ENCODE measurements around the gene CERT1. TPM values are rescaled to one million over a fixed set of nuclear protein-coding genes. Genes with fewer than 3 reads are reported as not detected.

The CERT1 gene
- total RNA-seq, 1 experiment from 2014 or later: 50.2 TPM

DNA sequence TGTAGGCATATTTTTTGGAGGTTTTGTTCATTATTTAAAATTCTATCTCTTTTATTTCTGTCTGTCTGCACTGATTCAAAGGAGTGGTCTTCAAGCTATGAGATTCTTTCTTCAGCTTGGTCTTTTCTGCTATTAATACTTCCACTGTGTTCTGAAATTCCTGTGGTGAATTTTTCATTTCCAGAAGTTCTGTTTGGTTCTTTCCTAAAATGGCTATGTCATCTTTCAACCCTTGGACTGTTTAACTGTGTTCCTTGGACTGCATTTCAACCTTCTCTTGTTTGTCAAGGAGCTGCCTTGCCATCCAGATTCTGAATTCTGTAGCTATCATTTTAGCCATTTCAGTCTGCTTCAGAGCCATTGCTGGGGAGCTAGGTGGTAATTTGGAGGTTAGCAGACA lies 76.3 kb downstream of the CERT1 start:
- H2BK15ac ChIP-seq (ENCODE audit: low read depth, low read length): no peak overlapping the region
- no peaks in the 10 kb centered on the region for H3K9me3 ChIP-seq (ENCODE audit: control insufficient read depth, low read depth, low read length)
- H3K79me2 ChIP-seq (ENCODE audit: insufficient read depth, low read length): no peaks in the 10 kb centered on the region
- H2BK12ac ChIP-seq (ENCODE audit: insufficient read length, low read depth, low read length): no peak overlapping the region
- H4K8ac ChIP-seq (replicated peaks; ENCODE audit: insufficient read length, low read depth, low read length): no peak overlapping the region
- no peak overlapping the region for H2BK20ac ChIP-seq (ENCODE audit: low read depth, low read length, poor library complexity, severe bottlenecking)
- DNase-seq: no peak
- no peaks in the 10 kb centered on the region for H3K27me3 ChIP-seq (ENCODE audit: insufficient read depth, low read length)
- H3K56ac ChIP-seq (ENCODE audit: insufficient read length, low read depth, low read length): no peak overlapping the region
- H3K14ac ChIP-seq (ENCODE audit: insufficient read depth, low read length): no peak overlapping the region
- H2BK120ac ChIP-seq (ENCODE audit: low read depth, low read length, poor library complexity, severe bottlenecking): no peak overlapping the region
- no peak overlapping the region for H3K27ac ChIP-seq (ENCODE audit: insufficient read length, low read depth, low read length)
- no peak overlapping the region for H3K23ac ChIP-seq (ENCODE audit: insufficient read length, low read depth, low read length)
- no peak overlapping the region for H3K4me3 Mint-ChIP-seq
- H4K5ac ChIP-seq (ENCODE audit: insufficient read length, low read depth, low read length): no peak overlapping the region
- H4K20me1 ChIP-seq (ENCODE audit: control insufficient read depth, insufficient read depth, insufficient read length): peaks cover 2% of the 10 kb centered on the region
- H3K36me3 Mint-ChIP-seq (ENCODE audit: insufficient read depth in 1 of 3, low read depth in 3 of 3): peaks cover 0 to 4% (median 0%) of the 10 kb centered on the region in 3 experiments; a peak in 1 of 7 replicates
- H3K9me3 Mint-ChIP-seq: no peaks in the 10 kb centered on the region
- H3K4ac ChIP-seq (ENCODE audit: low read depth, low read length): no peak overlapping the region
- no peak overlapping the region for H2BK5ac ChIP-seq (ENCODE audit: insufficient read length, low read length)
- H2AK5ac ChIP-seq (ENCODE audit: insufficient read length, low read length): no peak overlapping the region
- H3K4me1 Mint-ChIP-seq: no peaks in the 10 kb centered on the region
- H4K91ac ChIP-seq (ENCODE audit: insufficient read length, low read depth, low read length): no peak overlapping the region
- no peak overlapping the region for H3K4me2 ChIP-seq (ENCODE audit: insufficient read depth, insufficient read length, low read length)
- no peaks in the 10 kb centered on the region for H3K23me2 ChIP-seq (ENCODE audit: insufficient read length, low read depth, low read length, poor library complexity, severe bottlenecking)
- H3K4me1 ChIP-seq (ENCODE audit: insufficient read depth, low read length): no peaks in the 10 kb centered on the region
- no peak overlapping the region for H2AFZ ChIP-seq (ENCODE audit: low read length)
- TF ChIP-seq, protein P1, sequence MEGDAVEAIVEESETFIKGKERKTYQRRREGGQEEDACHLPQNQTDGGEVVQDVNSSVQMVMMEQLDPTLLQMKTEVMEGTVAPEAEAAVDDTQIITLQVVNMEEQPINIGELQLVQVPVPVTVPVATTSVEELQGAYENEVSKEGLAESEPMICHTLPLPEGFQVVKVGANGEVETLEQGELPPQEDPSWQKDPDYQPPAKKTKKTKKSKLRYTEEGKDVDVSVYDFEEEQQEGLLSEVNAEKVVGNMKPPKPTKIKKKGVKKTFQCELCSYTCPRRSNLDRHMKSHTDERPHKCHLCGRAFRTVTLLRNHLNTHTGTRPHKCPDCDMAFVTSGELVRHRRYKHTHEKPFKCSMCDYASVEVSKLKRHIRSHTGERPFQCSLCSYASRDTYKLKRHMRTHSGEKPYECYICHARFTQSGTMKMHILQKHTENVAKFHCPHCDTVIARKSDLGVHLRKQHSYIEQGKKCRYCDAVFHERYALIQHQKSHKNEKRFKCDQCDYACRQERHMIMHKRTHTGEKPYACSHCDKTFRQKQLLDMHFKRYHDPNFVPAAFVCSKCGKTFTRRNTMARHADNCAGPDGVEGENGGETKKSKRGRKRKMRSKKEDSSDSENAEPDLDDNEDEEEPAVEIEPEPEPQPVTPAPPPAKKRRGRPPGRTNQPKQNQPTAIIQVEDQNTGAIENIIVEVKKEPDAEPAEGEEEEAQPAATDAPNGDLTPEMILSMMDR (conservative IDR thresholded peaks at IDR 0.05): no peak
- peaks cover 2% of the 10 kb centered on the region for H3K79me1 ChIP-seq (ENCODE audit: insufficient read depth, low read depth, low read length, poor library complexity, severe bottlenecking)
- H3K9ac ChIP-seq (ENCODE audit: extremely low read depth, insufficient read length, low read length): no peak overlapping the region
- no peak overlapping the region for H3K18ac ChIP-seq (ENCODE audit: insufficient read length, low read depth, low read length)
- no peak overlapping the region for H3T11ph ChIP-seq (ENCODE audit: low read length)
- H3K27ac Mint-ChIP-seq: peak overlapping the region in 1 of 3 experiments; percentile 42; a peak in 2 of 7 replicates
- no peaks in the 10 kb centered on the region for H3K27me3 Mint-ChIP-seq (ENCODE audit: low read depth)

Measured in H9 (cell line).